ENCODE measurements around the gene SLC22A31. TPM values are rescaled to one million over a fixed set of nuclear protein-coding genes. Genes with fewer than 3 reads are reported as not detected.

The SLC22A31 gene
- total RNA-seq, 1 donor from 2014 or later = not detected

DNA sequence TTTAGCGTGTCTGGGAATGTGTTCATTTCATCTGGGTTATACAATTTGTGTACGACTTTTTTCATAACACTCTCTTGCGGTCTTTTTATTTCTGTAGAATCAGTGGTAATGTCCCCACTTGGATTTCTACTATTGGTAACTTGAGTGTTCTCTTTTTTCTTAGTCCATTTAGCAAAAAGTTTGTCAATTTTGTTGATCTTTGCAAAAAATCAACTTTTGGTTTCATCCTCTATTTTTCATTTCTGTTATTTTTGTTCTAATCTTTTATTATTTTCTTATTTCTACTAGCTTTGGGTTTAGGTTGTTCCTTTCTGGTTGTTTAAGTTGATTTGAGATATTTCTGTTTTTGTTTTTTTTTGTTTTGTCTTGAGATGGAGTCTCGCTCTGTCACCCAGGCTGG, 7.7 kb upstream of the SLC22A31 start:
- H3K4me3 Mint-ChIP-seq (ENCODE audit: unreplicated experiment) = no peak overlapping the region
- no peak for DNase-seq (ENCODE audit: extremely low spot score, unreplicated experiment)
- TF ChIP-seq, protein P1, sequence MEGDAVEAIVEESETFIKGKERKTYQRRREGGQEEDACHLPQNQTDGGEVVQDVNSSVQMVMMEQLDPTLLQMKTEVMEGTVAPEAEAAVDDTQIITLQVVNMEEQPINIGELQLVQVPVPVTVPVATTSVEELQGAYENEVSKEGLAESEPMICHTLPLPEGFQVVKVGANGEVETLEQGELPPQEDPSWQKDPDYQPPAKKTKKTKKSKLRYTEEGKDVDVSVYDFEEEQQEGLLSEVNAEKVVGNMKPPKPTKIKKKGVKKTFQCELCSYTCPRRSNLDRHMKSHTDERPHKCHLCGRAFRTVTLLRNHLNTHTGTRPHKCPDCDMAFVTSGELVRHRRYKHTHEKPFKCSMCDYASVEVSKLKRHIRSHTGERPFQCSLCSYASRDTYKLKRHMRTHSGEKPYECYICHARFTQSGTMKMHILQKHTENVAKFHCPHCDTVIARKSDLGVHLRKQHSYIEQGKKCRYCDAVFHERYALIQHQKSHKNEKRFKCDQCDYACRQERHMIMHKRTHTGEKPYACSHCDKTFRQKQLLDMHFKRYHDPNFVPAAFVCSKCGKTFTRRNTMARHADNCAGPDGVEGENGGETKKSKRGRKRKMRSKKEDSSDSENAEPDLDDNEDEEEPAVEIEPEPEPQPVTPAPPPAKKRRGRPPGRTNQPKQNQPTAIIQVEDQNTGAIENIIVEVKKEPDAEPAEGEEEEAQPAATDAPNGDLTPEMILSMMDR (IDR thresholded peaks at IDR 0.05) = no peak
- H3K4me1 Mint-ChIP-seq (ENCODE audit: unreplicated experiment) = no peaks in the 10 kb centered on the region
- peaks cover 41% of the 10 kb centered on the region for H3K27me3 Mint-ChIP-seq (ENCODE audit: unreplicated experiment)
- no peaks in the 10 kb centered on the region for H3K36me3 Mint-ChIP-seq (ENCODE audit: unreplicated experiment)
- no peak overlapping the region for H3K27ac Mint-ChIP-seq (ENCODE audit: unreplicated experiment)
- H3K9me3 Mint-ChIP-seq (ENCODE audit: unreplicated experiment) = no peaks in the 10 kb centered on the region

DNA sequence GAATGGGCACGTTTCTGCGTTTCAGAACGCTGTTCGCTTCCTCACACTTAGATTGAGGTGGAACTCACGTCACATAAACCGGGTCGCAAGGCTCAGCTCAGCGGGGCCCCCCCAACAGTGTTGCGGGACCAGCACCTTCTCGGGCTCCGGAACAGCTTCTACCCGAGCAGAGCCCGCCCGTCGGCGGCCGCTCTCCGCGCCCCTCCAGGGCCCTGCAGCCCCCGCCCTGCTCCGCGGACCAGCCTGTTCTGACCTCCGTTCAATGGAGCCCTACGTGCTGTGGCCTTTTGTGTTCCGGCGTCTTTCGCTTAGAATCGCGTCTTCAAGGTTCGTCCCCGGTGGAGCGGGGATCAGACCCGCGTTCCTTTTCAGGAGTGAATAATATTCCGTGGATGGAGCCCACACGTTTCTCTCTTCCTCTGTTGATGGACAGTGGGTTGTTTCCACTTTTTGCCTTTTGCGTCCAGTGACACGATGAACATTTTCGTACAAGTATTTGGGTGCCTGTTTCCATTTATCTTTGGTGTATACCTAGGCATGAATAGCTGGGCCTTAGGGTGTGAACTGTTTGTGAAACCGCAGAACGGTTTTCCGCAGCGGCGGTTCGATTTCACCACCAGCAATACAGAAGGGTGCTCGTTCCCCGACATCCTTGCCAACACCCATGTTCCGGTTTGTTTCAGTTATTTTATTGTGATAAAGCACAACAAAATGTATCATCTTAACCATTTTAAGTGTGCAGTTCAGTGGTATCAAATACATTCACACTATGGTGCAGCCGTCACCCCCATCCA, 2.3 kb upstream of the SLC22A31 start:
- no peak for DNase-seq (ENCODE audit: extremely low spot score, unreplicated experiment)
- no peaks in the 10 kb centered on the region for H3K9me3 Mint-ChIP-seq (ENCODE audit: unreplicated experiment)
- H3K4me1 Mint-ChIP-seq (ENCODE audit: unreplicated experiment) = peaks cover 6% of the 10 kb centered on the region
- peaks cover 46% of the 10 kb centered on the region for H3K27me3 Mint-ChIP-seq (ENCODE audit: unreplicated experiment)
- no peaks in the 10 kb centered on the region for H3K36me3 Mint-ChIP-seq (ENCODE audit: unreplicated experiment)
- H3K27ac Mint-ChIP-seq (ENCODE audit: unreplicated experiment) = no peak overlapping the region
- peak overlapping the region; percentile 47 for H3K4me3 Mint-ChIP-seq (ENCODE audit: unreplicated experiment)
- TF ChIP-seq, protein P1 (IDR thresholded peaks at IDR 0.05) = no peak

DNA sequence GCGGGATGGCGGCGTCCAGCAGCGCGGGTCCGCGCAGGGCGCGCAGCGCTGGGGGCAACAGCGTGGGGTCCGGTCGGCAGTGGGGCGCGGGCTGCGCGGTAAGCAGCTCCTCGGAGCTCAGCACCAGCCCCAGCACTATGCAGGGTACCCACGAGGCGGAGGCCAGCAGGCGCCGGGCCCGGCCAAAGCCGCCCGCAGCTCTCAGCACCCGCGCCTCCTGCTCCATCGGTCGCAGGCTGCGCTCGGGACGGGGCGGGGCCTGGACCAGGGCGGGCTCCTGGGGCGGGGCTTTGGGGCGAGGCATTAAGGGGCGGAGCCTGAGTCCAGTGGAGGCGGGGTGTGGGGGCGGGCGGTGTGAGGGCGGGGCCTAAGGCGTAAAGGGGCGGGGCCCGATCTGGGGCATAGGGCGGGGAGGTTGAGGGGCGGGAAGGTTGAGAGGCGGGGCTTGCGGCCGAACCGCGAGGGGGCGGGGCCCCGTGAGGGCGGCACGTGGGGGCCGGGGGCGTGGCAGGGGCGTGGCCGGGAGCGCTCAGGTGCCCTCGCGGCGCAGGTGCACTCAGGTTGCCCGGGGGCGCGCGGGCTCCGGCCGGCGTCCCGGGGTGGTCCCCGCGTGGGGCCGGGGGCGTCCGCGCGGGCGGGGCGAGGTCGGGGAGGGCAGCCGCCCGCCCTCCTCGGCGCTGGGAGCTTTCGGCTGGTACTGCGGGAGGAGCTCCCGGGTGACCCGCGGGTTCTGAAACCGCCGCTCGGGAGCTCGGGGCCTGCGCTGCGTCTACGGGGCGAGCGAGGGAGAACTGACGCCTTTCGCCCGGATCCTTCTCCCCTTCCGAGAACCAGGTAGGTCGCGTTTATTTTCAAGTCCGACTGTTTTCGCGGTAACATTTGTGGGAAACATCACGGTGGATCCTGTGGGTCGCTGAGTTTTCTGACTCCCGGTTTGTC, 1.4 kb upstream of the SLC22A31 start:
- Mint-ChIP-seq H3K9me3 (ENCODE audit: unreplicated experiment) (no peaks in the 10 kb centered on the region), H3K27ac (ENCODE audit: unreplicated experiment) (no peak overlapping the region), H3K27me3 (ENCODE audit: unreplicated experiment) (peaks cover 41% of the 10 kb centered on the region), H3K36me3 (ENCODE audit: unreplicated experiment) (no peaks in the 10 kb centered on the region), H3K4me3 (ENCODE audit: unreplicated experiment) (peak overlapping the region; percentile 47), H3K4me1 (ENCODE audit: unreplicated experiment) (peaks cover 6% of the 10 kb centered on the region)
- no peak for DNase-seq (ENCODE audit: extremely low spot score, unreplicated experiment)
- TF ChIP-seq, protein P1 (IDR thresholded peaks at IDR 0.05) = no peak

DNA sequence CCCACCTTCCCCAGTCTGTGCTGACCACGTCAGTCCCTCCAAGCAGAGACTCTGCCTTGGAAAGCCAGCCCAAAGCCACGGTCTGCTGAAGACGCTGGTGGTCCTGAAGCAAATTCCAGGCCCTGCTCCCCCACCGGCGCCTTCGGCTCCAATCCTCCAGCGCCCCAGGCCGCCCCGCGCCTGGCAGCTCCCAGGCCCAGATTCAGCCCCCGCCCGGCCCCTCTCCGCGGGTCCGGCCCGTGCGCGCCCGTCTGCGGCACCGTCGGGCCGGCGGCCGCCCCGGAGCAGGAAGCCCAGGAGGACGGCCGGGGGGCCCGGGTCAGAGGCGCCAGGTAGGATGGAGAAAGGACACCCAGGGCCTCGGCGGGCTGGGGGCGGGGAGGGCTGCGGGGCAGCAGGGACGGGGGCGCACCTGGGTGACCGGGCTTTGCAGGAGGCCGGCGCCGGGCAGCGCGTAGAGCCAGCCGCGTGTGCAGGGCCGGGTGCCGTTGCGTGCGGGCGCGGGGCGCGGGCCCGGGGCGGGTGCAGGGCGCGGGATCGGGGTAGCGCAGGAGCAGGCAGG, 594 bp upstream of the SLC22A31 start:
- Mint-ChIP-seq H3K4me3 (ENCODE audit: unreplicated experiment) (peak overlapping the region; percentile 47), H3K36me3 (ENCODE audit: unreplicated experiment) (no peaks in the 10 kb centered on the region)
- DNase-seq (ENCODE audit: extremely low spot score, unreplicated experiment) = no peak

More for the DNA sequence above, 594 bp upstream of the SLC22A31 start:
- H3K9me3 Mint-ChIP-seq (ENCODE audit: unreplicated experiment) = no peaks in the 10 kb centered on the region
- TF ChIP-seq, protein P1 (IDR thresholded peaks at IDR 0.05) = no peak
- H3K27ac Mint-ChIP-seq (ENCODE audit: unreplicated experiment) = no peak overlapping the region
- H3K27me3 Mint-ChIP-seq (ENCODE audit: unreplicated experiment) = peaks cover 41% of the 10 kb centered on the region
- peaks cover 6% of the 10 kb centered on the region for H3K4me1 Mint-ChIP-seq (ENCODE audit: unreplicated experiment)
